GM19468 (cell line): Measurements from ENCODE around the gene TMEM59L.

Source experiments
- ATAC-seq: cut with Tn5 transposase; IDR thresholded peaks from one replicate; pipeline ENCODE4 v1.9.1; 2021; ENCODE audit warnings: mild to moderate bottlenecking, moderate library complexity, moderate number of reproducible peaks; ENCODE audit not compliant: unreplicated experiment; ENCODE audit errors: extremely low read depth

Gene TMEM59L

GRCh38 chr19:18669883-18670282 is 57.2 kb downstream of the TMEM59L start:
- ATAC-seq = no peak

GRCh38 chr19:18670312-18670711 is 57.6 kb downstream of the TMEM59L start:
- ATAC-seq = no peak
